GM12874 (cell line): ENCODE measurements around the gene ZNF200.

ENCODE experiments used
- CTCF ChIP-seq: IDR thresholded peaks from 2 replicates; pipeline ENCODE4 v1.5.1; 2011; ENCODE audit warnings: low read depth, mild to moderate bottlenecking, control low read depth, low read length, moderate library complexity; ENCODE audit not compliant: insufficient read depth

ZNF200 gene

GRCh38 chr16:3223913-3224515, 10.9 kb downstream of the ZNF200 start:
- TF ChIP-seq CTCF = no peak

- no peak for TF ChIP-seq CTCF
These were observed 14.1 kb downstream of the ZNF200 start for GRCh38 chr16:3220839-3221238.

GRCh38 chr16:3216263-3216640, 18.7 kb downstream of the ZNF200 start:
- TF ChIP-seq CTCF = no peak

- TF ChIP-seq CTCF = no peak
These were observed 19.2 kb downstream of the ZNF200 start for GRCh38 chr16:3215601-3216262.

GRCh38 chr16:3214904-3215600, 19.9 kb downstream of the ZNF200 start:
- TF ChIP-seq CTCF = no peak

GRCh38 chr16:3212567-3212966, 22.4 kb downstream of the ZNF200 start:
- TF ChIP-seq CTCF = no peak

GRCh38 chr16:3212006-3212405, 23.0 kb downstream of the ZNF200 start:
- no peak for TF ChIP-seq CTCF
